Measurements from ENCODE around the gene ATP2B2.

ATP2B2 gene

GRCh38 chr3:10354361-10355015, 150.9 kb downstream of the ATP2B2 start:
- Histone ChIP-seq H3K27ac (ENCODE audit: insufficient read depth, low read depth, low read length, poor library complexity, severe bottlenecking) (no peak overlapping the region), H3K27me3 (ENCODE audit: control insufficient read depth, insufficient read depth, low read length, poor library complexity, severe bottlenecking) (no peaks in the 10 kb centered on the region), H3K4me1 (ENCODE audit: control insufficient read depth, insufficient read depth, low read length) (no peaks in the 10 kb centered on the region), H3K36me3 (ENCODE audit: control insufficient read depth, insufficient read depth, low read length) (no peaks in the 10 kb centered on the region), H3K9me3 (ENCODE audit: control insufficient read depth, low read length) (no peaks in the 10 kb centered on the region), H3K4me3 (ENCODE audit: insufficient read depth, low read depth, low read length) (no peak overlapping the region)
- 89 to 91% methylated on average over 13 of the region's 13 CpGs for WGBS, 2 experiments

GRCh38 chr3:10353661-10354360, 151.6 kb downstream of the ATP2B2 start:
- Histone ChIP-seq H3K4me1 (ENCODE audit: control insufficient read depth, insufficient read depth, low read length) (no peaks in the 10 kb centered on the region), H3K27ac (ENCODE audit: insufficient read depth, low read depth, low read length, poor library complexity, severe bottlenecking) (no peak overlapping the region), H3K9me3 (ENCODE audit: control insufficient read depth, low read length) (no peaks in the 10 kb centered on the region), H3K36me3 (ENCODE audit: control insufficient read depth, insufficient read depth, low read length) (no peaks in the 10 kb centered on the region), H3K4me3 (ENCODE audit: insufficient read depth, low read depth, low read length) (no peak overlapping the region), H3K27me3 (ENCODE audit: control insufficient read depth, insufficient read depth, low read length, poor library complexity, severe bottlenecking) (no peaks in the 10 kb centered on the region)
- 92 to 93% methylated on average over 9 to 10 of the region's 10 CpGs for WGBS, 2 experiments

GRCh38 chr3:10353160-10353559, 152.2 kb downstream of the ATP2B2 start:
- no peaks in the 10 kb centered on the region for H3K36me3 ChIP-seq (ENCODE audit: control insufficient read depth, insufficient read depth, low read length)
- no peaks in the 10 kb centered on the region for H3K4me1 ChIP-seq (ENCODE audit: control insufficient read depth, insufficient read depth, low read length)
- WGBS, 2 experiments = 92 to 95% methylated on average over 3 of the region's 3 CpGs
- H3K9me3 ChIP-seq (ENCODE audit: control insufficient read depth, low read length) = no peaks in the 10 kb centered on the region
- H3K4me3 ChIP-seq (ENCODE audit: insufficient read depth, low read depth, low read length) = no peak overlapping the region
- H3K27ac ChIP-seq (ENCODE audit: insufficient read depth, low read depth, low read length, poor library complexity, severe bottlenecking) = no peak overlapping the region
- no peaks in the 10 kb centered on the region for H3K27me3 ChIP-seq (ENCODE audit: control insufficient read depth, insufficient read depth, low read length, poor library complexity, severe bottlenecking)

GRCh38 chr3:10352146-10352911, 153.1 kb downstream of the ATP2B2 start:
- no peak overlapping the region for H3K4me3 ChIP-seq (ENCODE audit: insufficient read depth, low read depth, low read length)
- no peak overlapping the region for H3K27ac ChIP-seq (ENCODE audit: insufficient read depth, low read depth, low read length, poor library complexity, severe bottlenecking)
- no peaks in the 10 kb centered on the region for H3K27me3 ChIP-seq (ENCODE audit: control insufficient read depth, insufficient read depth, low read length, poor library complexity, severe bottlenecking)
- no peaks in the 10 kb centered on the region for H3K36me3 ChIP-seq (ENCODE audit: control insufficient read depth, insufficient read depth, low read length)
- 81 to 87% methylated on average over 13 to 14 of the region's 14 CpGs for WGBS, 2 experiments
- H3K9me3 ChIP-seq (ENCODE audit: control insufficient read depth, low read length) = no peaks in the 10 kb centered on the region
- H3K4me1 ChIP-seq (ENCODE audit: control insufficient read depth, insufficient read depth, low read length) = no peaks in the 10 kb centered on the region

GRCh38 chr3:10351013-10351735, 154.2 kb downstream of the ATP2B2 start:
- no peaks in the 10 kb centered on the region for H3K27me3 ChIP-seq (ENCODE audit: control insufficient read depth, insufficient read depth, low read length, poor library complexity, severe bottlenecking)
- no peaks in the 10 kb centered on the region for H3K36me3 ChIP-seq (ENCODE audit: control insufficient read depth, insufficient read depth, low read length)
- H3K4me1 ChIP-seq (ENCODE audit: control insufficient read depth, insufficient read depth, low read length) = no peaks in the 10 kb centered on the region
- H3K27ac ChIP-seq (ENCODE audit: insufficient read depth, low read depth, low read length, poor library complexity, severe bottlenecking) = no peak overlapping the region
- H3K4me3 ChIP-seq (ENCODE audit: insufficient read depth, low read depth, low read length) = no peak overlapping the region
- 73 to 74% methylated on average over 13 of the region's 13 CpGs for WGBS, 2 experiments
- H3K9me3 ChIP-seq (ENCODE audit: control insufficient read depth, low read length) = no peaks in the 10 kb centered on the region

- Histone ChIP-seq H3K36me3 (ENCODE audit: control insufficient read depth, insufficient read depth, low read length) (no peaks in the 10 kb centered on the region), H3K4me3 (ENCODE audit: insufficient read depth, low read depth, low read length) (no peak overlapping the region), H3K27ac (ENCODE audit: insufficient read depth, low read depth, low read length, poor library complexity, severe bottlenecking) (no peak overlapping the region), H3K27me3 (ENCODE audit: control insufficient read depth, insufficient read depth, low read length, poor library complexity, severe bottlenecking) (no peaks in the 10 kb centered on the region), H3K9me3 (ENCODE audit: control insufficient read depth, low read length) (no peaks in the 10 kb centered on the region), H3K4me1 (ENCODE audit: control insufficient read depth, insufficient read depth, low read length) (no peaks in the 10 kb centered on the region)
- 88% methylated on average over 22 of the region's 22 CpGs for WGBS, 2 experiments
Observed at GRCh38 chr3:10350324-10350985, 154.9 kb downstream of the ATP2B2 start.

- 92 to 95% methylated on average over 10 of the region's 10 CpGs for WGBS, 2 experiments
- H3K27me3 ChIP-seq (ENCODE audit: control insufficient read depth, insufficient read depth, low read length, poor library complexity, severe bottlenecking) = no peaks in the 10 kb centered on the region
- H3K4me3 ChIP-seq (ENCODE audit: insufficient read depth, low read depth, low read length) = no peak overlapping the region
Observed at GRCh38 chr3:10349801-10350200, 155.6 kb downstream of the ATP2B2 start.

GRCh38 chr3:10348404-10348721, 157.0 kb downstream of the ATP2B2 start:
- Histone ChIP-seq H3K4me3 (ENCODE audit: insufficient read depth, low read depth, low read length) (no peak overlapping the region), H3K27ac (ENCODE audit: insufficient read depth, low read depth, low read length, poor library complexity, severe bottlenecking) (no peak overlapping the region), H3K36me3 (ENCODE audit: control insufficient read depth, insufficient read depth, low read length) (no peaks in the 10 kb centered on the region), H3K4me1 (ENCODE audit: control insufficient read depth, insufficient read depth, low read length) (no peaks in the 10 kb centered on the region), H3K27me3 (ENCODE audit: control insufficient read depth, insufficient read depth, low read length, poor library complexity, severe bottlenecking) (no peaks in the 10 kb centered on the region), H3K9me3 (ENCODE audit: control insufficient read depth, low read length) (no peaks in the 10 kb centered on the region)
- 96 to 97% methylated on average over 5 of the region's 5 CpGs for WGBS, 2 experiments

More at GRCh38 chr3:10349801-10350200, 155.6 kb downstream of the ATP2B2 start:
- Histone ChIP-seq H3K36me3 (ENCODE audit: control insufficient read depth, insufficient read depth, low read length) (no peaks in the 10 kb centered on the region), H3K27ac (ENCODE audit: insufficient read depth, low read depth, low read length, poor library complexity, severe bottlenecking) (no peak overlapping the region), H3K9me3 (ENCODE audit: control insufficient read depth, low read length) (no peaks in the 10 kb centered on the region), H3K4me1 (ENCODE audit: control insufficient read depth, insufficient read depth, low read length) (no peaks in the 10 kb centered on the region)

- no peaks in the 10 kb centered on the region for H3K4me1 ChIP-seq (ENCODE audit: control insufficient read depth, insufficient read depth, low read length)
- H3K27ac ChIP-seq (ENCODE audit: insufficient read depth, low read depth, low read length, poor library complexity, severe bottlenecking) = no peak overlapping the region
- H3K27me3 ChIP-seq (ENCODE audit: control insufficient read depth, insufficient read depth, low read length, poor library complexity, severe bottlenecking) = no peaks in the 10 kb centered on the region
- H3K9me3 ChIP-seq (ENCODE audit: control insufficient read depth, low read length) = no peaks in the 10 kb centered on the region
- H3K36me3 ChIP-seq (ENCODE audit: control insufficient read depth, insufficient read depth, low read length) = no peaks in the 10 kb centered on the region
- 84 to 87% methylated on average over 13 of the region's 13 CpGs for WGBS, 2 experiments
- no peak overlapping the region for H3K4me3 ChIP-seq (ENCODE audit: insufficient read depth, low read depth, low read length)
Observed at GRCh38 chr3:10347648-10348403, 157.6 kb downstream of the ATP2B2 start.

Measured in ectodermal cell (in vitro differentiated cells).